Cerebellar nuclear complex (tissue), 1 donor: Measurements from ENCODE around the gene ART3.

Experiments used
- DNase-seq, 2 experiments: peaks; one replicate each; lab custom pipeline; 2025; lab: John Stamatoyannopoulos, UW

Gene ART3

DNA sequence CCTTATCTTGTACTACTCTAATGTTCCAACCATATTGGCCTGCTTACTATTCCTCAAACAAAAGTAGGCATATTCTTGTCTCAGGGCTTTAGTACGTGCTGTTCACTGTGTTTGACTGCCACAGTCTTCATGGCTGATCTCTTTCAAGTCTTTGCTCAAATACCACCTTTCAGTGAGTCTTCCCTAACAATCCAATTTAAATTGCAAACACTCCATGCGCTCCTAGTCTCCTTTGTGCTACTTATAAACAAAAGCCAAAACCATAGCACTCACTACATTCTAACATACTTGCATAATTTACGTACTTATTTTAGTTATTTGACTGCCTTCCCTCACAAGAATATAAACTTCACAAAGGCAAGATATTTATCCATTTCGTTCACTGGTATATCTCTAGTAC lies 1.7 kb upstream of the ART3 start:
- DNase-seq, result no peak

DNA sequence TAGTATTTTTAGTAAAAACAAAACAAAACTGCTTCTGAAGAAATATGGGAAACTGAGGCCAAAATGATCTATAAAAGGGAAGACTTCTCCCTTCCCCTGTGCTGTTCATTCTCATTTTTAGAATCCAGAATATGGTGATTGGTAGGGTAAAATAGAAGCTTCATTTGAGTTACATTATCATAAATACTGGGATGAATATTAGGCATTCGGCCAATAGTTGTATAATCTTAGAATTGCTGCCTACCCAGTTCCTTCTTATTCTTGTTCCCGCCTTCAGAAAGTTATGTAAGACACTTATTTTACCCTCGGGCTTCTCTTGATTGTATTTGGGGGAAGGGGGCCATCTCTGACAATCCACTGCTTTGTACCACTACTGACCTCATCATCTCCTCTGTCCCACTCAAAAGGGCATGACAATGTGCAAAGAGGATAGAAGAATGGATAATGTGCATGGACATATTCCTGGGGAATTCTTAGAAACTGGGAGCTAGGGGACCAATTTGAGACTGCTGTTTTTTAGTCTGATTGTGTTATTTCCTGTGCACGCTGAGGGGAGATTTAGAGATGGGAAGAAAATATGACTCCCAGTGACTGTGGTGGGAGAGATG lies 588 bp downstream of the ART3 start:
- DNase-seq, result no peak

DNA sequence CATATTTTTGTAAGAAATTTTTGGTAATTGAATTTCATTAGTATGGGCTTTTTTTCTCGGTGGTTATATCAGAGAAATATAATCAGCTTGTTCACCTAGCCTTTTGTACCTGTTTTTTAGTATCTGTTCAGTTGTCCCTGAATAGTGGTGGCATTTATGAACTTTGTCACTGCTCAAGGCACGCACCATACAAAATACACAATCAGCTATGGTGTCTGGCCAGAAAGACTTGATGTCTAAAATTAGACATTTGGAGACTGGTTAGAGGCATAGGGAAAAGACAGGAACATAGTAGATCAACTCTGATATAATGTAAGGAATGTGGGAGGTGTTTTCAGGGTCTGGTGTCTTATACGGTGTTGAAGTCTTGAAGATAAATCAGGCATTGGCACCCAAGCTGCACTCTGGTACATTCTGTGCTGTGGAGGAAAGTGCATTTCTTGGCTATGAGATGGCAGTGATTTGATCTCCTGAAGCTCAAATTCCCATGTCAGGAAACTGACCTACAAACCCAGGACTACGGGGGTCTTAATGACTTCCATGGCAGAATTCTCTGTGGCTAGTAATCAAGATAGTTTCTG lies 3.6 kb downstream of the ART3 start:
- DNase-seq, result no peak

DNA sequence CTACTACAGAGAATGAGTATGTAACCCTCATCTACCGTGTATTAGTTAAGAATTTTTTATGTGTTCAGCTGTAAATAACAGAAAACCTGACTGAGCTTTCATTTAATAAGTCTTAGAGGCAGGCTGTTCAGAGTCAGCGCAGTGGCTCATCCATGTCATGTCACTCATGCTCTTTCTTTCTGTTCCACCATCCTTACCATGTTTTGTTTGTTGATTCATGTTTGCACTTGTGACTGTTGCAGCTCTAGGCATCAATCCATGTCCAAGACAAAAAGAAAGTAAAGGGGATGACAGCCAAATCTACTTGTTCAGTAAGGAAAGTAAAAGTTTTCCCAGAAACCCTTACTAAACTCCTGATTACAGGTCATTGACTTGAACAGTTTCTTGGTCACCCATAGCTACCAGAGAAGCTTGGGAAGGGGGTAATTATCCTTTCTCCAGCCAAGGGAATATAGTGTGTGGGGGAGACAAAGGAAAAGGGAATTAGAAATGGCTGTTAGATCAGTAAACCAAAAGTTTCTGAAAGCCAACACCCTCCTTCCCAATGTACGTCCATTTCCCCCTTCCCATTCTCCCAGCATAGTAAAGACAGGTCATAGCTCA lies 9.0 kb downstream of the ART3 start:
- DNase-seq, result no peak

DNA sequence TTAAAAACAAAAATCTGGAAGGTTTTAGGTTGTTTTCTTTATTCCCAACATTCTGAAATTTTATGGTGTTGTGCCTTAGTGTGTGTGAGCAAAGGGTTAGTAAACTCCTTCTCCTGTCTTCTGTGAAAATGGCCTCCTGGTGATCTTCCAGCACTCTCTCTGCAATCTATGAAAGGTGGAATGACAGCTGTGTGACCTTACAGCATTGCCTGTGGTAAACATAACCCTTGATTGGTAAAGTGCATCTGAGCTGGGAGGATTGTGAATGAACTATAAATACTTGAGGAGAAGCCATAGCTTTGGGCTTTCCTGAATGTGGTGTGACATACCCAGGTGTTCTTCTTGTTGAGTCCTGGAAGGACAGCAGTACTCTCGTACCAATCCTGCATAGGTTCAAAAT lies 10.0 kb downstream of the ART3 start:
- DNase-seq, result no peak

DNA sequence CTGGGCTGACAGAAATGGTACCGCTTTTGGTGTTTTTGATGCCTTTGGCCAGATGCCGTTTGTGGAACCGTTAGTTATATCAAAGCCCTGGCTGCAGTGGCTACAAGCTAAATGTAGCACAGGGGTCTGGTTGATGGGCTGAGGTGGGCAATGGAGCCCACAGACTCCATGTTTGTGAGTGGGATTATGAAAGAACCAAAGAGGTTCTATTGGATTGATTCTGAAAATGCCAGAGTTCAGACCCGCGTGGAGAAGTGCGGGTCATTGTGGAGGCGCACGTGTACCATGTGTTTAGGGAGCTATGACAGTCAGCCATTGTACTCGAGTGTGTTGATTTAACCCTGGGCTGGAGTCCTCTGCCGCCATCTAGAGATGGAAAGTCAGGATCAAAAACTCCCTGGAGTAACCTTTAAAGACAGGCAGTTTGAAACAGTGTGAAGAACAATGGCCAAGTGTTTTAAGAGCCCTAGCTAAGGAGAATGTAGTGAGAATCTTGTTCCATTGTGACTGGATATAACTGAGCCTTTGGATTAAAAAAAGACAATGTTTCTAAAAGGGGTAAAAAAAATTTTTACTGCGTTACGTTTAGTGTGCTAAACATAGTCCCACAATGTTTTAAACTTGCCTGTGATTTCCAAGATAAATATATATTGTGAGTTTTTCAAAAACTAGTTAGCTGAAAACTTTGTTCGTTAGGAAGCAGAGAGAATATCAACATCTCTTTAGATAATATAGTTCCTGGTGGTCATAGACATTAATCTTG lies 12.7 kb downstream of the ART3 start:
- peak in 1 of 2 experiments; percentile 9 for DNase-seq

DNA sequence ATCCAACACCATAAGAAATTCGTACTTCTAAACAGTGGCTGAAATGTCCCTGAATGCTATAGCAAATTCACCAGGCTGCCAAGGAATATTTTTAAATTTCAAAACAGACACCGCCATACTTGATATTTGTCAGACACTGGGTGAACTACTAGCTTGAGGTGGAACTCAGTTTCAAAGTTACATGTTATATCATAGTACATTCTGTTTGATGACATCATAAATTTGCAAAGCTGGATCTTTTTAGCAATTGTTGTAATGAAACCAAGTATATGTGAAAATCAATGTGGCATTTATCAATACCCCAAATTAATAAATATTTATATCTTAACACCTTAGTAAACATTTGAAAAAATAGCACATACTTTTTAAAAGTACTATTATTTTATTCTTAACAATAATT lies 14.2 kb downstream of the ART3 start:
- DNase-seq, result no peak

DNA sequence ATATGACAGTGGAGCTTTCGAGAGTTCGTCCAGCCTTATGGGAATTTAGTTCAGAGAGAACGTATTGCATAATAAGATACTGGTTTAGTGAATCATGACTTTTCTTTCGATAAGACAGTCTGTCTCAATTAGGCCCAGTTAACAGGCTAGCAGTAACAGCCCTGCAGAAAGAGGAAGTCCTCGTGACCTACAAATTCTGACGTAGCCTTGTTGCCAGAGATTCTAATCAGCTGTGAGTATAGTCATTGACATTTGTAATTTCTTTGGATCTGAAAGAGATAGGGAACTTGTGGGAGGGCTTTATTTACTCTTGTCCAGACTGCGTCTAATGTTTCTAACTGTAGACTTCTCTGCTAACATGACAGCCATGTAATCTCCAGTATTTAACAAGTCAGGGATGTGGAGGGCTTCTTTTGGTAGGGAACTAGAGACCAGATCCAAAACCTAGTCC lies 15.8 kb downstream of the ART3 start:
- DNase-seq, result no peak

DNA sequence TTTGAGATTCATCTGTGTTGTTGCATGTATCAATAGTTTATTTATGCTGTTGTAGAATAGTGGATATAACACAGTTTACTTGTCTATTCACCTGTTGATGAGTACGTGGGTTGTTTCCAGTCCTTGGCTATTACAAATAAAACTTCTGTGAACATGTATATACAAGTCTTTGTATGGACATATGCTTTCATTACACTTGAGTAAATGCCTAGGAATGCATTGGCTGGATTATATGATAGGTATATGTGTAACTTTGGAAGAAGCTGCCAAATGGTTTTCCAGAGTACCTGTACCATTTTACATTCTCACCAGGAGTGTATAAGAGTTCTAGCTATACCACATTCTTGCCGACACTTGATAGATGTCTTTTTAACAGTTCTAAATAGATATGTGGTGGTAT lies 16.5 kb downstream of the ART3 start:
- no peak for DNase-seq

DNA sequence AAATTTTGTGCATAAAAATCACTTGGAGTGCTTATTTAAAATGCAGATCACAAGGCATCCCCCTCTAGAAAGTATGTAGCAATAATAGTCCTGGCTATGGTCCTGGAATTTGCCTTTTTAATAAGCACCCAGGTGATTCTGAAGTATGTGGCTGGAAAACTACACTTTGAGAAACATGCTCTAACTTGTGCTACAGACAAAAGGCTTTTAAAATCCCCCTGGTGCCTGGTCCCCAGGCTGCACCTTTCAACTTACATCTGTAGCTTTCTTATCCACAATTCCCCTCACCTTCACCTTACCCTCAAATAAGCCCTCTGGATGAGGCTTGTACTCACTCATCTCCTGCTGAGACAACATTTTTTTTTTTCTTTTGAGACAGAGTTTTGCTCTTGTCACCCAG lies 21.1 kb downstream of the ART3 start:
- no peak for DNase-seq

DNA sequence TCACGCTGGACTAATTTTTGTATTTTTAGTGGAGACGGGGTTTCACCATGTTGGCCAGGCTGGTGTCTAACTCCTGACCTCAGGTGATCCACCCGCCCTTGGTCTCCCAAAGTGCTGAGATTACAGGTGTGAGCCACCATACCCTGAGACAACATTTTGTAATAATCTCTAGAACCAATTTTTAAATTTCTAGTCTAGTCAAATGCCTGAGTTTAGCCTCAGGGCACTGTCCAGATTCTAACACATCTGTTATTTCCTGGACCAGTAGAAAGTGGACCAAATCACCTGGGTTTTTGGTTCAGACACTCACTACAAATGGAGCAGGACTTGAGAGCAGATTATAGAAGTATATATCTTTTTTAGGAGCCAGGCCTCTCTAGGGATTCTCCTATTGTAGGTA lies 21.6 kb downstream of the ART3 start:
- no peak for DNase-seq

DNA sequence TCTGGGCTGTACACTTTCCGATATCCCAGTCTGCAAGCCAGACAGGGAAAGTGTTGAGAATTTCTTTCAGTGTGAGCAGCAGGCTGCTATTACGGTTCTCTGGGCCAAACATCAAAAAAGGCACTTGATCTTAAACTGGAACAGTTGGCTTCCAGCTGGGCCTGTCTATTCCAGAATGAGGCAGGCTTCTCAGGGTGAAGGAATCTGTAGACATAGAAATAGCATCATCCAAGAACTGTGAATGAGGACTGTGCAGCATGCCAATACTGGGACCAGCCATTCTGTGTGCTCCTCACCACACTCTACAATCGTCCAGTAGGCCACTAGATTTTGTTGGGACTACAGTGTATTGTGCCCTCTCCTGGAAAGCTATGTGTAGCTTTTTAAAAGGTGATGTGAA lies 31.1 kb downstream of the ART3 start:
- DNase-seq, result no peak

DNA sequence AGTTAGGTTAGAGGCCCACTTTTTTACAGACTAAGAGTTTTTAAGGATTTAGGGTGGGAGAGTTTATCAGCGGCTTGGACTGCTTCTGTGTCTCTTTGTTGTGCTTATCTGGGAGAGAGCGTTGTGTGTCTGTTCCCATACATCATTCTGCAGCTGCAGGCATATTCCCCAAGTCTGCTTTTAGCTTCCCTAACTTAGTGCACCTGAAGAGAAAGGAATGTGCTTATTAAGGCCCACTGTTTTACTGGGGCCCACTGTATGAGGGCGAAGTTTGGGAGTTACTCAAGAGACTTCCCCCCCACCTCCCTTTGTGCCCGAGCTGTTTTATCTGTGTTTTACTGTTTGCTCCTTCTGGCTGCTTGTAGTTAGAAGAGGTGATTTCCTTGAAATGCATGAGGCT lies 31.9 kb downstream of the ART3 start:
- DNase-seq, result no peak

DNA sequence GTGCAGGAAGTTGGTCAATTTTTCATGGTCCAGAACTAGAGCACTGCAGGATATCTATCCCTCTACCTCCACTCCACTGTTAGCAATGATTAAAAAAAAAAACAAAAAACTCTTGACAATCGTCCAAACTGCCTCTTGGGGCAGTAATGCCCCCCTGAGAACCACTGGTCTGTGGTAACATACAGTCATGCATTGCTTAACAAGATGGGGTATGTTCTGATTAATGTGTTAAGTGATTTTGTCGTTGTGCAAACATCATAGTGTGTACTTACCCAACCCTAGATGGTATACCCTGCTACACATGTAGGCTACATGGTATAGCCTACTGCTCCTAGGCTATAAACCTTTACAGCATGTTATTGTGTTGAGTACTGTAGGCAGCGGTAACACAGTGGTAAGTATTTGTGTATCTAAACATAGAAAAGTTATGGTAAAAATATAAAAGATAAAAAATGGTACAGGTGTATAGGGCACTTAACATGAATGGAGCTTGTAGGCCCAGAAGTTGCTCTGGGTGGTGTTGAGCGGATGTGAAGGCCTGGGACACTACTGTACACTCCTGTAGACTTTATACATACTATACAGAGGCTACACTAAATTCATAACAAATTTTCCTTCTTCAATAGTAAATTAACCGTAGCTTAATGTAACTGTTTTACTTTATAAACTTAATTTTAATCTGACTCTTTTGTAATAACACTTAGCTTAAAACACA lies 34.1 kb downstream of the ART3 start:
- DNase-seq, result no peak

DNA sequence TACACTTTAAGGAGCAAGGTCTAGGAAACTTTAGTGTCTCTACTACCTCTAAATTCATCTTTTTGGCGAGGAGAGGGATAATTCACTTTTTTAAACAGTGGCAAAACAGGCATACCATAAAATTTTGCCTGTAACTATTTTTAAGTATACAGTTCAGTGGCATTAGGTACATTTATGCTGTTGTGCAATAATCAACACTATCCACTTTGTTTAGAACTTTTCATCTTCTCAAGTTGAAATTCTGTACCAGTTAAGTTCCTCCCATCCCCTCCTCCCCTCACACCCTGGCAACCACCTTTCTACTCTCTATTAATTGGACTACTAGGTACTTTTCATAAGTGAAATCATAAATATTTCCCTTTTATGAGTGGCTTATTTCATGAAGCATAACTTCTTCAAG lies 42.3 kb downstream of the ART3 start:
- DNase-seq, result no peak

DNA sequence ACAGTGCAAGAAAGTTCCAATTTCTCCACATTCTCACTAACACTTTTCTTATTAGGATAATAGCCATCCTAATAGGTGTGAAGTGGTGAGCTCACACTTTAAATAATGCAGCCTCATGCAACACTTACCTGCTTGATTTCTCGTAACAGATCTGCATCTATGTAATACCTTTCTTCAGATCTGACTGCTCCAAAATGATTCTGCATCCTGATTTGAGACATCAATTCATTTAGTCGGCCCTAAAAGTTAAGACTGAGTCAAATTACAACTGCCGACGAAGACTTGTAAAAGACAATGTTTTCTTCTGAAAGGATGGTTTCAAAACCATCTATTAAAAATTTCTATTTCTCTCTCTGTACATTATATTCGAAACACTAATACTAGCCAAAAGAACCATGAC lies 43.0 kb downstream of the ART3 start:
- no peak for DNase-seq

DNA sequence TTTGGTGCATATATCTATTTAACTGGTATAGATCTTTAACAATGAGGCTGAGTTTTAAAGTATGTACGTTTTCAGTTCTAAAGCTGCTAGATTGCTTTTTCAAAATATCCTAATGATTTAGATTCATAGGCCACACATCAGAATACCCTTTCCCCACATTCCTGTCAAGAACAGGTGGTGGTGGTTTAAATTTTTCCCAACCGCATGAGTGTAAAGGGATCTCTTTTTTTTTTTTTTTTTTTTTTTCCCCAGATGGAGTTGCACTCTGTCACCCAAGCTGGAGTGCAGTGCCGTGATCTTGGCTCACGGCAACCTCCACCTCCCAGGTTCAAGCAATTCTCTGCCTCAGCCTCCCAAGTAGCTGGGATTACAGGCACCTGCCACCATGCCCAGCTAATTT lies 45.7 kb downstream of the ART3 start:
- no peak for DNase-seq

DNA sequence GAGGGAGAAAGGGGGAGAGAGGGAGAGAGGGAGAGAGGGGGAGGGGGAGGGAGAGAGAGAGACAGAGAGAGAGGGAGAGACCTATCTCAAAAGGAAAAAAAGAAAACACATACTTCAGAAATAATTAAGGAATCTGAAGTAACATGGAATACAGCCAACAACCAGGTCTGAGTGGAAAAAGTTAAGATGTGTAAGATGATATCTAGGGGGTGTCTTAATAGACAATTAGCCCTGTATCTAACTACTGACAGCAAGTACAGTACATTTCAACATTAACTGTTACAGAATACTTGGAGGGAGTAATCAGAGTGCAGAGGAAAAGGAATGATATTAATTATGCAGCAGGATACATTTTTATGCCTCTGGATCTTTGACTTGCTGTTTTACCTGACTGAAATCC lies 51.3 kb downstream of the ART3 start:
- no peak for DNase-seq

DNA sequence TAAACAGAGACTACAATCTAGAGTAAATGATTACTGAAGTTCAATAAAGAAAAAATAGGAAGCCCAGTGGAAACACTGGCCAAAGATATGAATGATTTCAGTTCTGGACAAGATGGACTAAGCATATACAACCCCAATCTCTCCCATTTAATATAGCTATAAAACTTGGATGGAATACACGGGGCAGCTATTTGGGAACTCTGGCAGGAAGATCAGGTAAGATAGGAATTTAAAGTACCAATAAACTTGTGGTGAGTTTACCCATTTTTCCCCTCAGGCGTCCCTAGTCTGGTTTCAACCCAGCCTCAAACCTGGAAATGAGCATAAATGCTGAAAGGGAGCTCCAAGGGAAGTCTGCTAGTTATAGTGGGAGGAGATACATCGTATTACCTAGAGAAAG lies 53.2 kb downstream of the ART3 start:
- DNase-seq, result no peak

DNA sequence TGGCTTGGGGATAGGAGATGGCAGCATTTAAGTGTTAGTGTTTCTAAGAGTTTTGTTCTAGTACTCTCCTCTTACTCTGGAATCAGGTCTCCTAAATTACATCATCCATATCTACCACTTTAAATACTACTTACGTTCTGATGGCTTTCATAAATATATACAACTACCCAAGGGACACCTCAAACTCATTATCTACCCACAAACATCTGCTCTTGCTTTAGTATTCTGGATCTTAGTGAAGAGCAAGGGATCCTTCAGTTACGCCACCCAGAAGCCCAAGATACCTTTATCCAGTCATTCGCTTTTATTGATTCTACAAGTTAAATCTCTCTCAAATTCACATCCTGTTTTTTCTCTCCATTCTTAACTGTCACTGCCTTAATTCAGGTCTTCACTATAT lies 66.7 kb downstream of the ART3 start:
- DNase-seq, result no peak

DNA sequence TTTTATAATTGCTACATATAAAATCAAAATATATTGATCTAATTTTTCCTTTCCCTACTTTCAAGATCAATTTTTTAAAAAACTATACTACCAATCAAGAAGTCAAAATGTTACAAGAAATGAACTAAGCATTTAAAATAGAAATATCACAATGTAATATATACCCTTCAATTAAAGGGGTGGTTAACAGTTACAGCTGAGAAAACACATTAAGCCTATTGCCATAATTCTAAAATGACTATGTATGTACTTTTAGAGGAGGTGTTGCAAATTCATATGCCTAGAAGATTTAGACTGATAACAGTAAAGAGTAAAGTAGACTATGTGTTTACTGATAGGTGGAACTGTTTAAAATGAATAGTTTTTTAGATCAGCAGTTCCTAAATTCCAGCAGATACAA lies 70.0 kb downstream of the ART3 start:
- DNase-seq, result no peak

DNA sequence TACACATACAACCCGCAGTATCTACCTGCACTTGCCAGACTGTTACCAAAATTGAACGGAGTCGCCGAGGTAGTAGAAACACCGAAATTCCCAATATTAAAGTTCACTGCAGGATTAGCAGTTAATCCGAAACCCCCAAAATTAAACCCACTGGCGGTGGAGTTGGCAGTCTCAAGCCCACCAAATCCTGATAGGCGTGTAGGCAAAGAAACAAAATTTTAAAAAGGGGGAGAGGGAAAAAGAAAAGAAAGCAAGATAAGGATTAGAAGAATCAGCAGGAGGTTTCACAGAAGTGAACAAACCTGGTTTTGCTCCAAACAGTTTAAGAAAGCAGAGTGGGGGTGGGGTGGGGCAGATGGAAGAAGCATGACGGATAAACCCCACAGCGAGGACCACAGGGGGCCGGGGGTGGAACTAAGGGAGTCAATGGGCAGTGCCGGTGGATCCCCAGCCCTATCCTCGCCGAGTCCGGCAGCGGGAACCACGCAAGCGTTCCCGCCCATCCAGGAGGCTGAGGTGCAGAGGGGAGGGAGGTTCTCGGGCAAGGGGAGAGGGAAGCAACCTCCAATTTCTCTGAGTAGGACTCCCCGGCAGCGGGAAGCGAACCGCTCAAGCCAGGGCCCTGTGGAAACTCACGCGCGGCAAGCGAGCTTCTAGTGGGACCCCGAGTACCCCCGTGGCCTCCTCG lies 73.1 kb downstream of the ART3 start:
- no peak for DNase-seq
